Measurements from ENCODE around the gene LRRC23.

The LRRC23 gene

DNA sequence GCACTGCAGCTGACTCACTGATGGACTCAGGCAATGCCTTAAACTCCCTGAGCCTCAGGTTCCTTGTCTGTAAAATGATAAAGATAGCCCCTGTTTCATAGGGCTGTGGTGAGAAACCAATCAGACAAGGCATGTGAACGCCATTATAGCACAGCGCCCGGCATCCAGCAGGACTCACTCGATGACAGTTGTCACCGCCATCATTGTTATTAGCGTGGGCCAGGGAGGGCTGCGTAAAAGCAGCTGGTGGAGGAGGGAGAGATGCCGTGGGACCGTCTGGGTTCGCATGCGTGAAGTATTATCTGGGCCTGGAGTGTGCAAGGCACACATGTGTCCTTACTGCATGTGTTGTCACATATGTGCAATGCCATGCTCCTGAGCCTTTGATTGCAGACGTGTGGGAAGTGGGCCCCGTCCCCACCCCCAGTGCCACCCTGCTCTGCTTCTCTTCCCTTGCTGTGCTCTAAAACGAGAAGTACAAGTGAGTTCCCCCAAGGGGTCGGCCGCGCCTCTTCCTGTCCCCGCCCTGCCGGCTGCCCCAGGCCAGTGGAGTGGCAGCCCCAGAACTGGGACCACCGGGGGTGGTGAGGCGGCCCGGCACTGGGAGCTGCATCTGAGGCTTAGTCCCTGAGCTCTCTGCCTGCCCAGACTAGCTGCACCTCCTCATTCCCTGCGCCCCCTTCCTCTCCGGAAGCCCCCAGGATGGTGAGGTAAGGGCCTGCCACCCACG is 46.4 kb downstream of the LRRC23 start, which contains the start of gene PTPN6:
PTPN6 (plus strand) TSS at position 546 of the 730 bp plus-strand sequence; CDS start at position 703, 157 bp downstream.
- POLR2A ChIA-PET: interaction anchor here (0.9 to 2.0 kb wide), 5 partner anchors 8 to 84 kb away, joined by 3 to 11 read pairs (median 6); partner anchors contain the start of genes LPCAT3 and TPI1
- DNase-seq (ENCODE audit: extremely low spot score): peak; percentile 58
- TF ChIP-seq, protein P1, sequence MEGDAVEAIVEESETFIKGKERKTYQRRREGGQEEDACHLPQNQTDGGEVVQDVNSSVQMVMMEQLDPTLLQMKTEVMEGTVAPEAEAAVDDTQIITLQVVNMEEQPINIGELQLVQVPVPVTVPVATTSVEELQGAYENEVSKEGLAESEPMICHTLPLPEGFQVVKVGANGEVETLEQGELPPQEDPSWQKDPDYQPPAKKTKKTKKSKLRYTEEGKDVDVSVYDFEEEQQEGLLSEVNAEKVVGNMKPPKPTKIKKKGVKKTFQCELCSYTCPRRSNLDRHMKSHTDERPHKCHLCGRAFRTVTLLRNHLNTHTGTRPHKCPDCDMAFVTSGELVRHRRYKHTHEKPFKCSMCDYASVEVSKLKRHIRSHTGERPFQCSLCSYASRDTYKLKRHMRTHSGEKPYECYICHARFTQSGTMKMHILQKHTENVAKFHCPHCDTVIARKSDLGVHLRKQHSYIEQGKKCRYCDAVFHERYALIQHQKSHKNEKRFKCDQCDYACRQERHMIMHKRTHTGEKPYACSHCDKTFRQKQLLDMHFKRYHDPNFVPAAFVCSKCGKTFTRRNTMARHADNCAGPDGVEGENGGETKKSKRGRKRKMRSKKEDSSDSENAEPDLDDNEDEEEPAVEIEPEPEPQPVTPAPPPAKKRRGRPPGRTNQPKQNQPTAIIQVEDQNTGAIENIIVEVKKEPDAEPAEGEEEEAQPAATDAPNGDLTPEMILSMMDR (IDR thresholded peaks at IDR 0.05; ENCODE audit: control extremely low read depth, extremely low read depth, low read depth, missing control alignments): no peak
- CTCF ChIA-PET: interaction anchor here (0.9 to 22.9 kb wide), 8 partner anchors 9 to 160 kb away, joined by 3 to 530 read pairs (median 5); no protein-coding TSS in a partner anchor

DNA sequence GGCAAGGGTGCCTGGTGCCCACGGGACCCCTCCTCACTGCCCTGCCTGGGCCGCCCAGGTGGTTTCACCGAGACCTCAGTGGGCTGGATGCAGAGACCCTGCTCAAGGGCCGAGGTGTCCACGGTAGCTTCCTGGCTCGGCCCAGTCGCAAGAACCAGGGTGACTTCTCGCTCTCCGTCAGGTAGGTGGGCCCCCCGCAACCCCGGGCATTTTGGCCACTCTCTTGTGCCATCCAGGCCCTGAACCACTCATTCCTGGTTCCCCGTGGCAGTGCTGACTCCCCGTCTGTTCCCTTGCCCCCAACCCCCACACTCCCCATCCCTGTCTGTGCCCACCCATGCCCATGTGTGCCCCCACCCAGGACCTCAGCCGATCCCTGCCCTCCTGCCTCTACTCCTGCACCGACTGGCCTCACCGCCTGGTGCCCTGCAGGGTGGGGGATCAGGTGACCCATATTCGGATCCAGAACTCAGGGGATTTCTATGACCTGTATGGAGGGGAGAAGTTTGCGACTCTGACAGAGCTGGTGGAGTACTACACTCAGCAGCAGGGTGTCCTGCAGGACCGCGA is 47.0 kb downstream of the LRRC23 start:
- DNase-seq (ENCODE audit: extremely low spot score): no peak
- TF ChIP-seq, protein P1 (IDR thresholded peaks at IDR 0.05; ENCODE audit: control extremely low read depth, extremely low read depth, low read depth, missing control alignments): no peak
- CTCF ChIA-PET: interaction anchor here (0.9 to 22.9 kb wide), 11 partner anchors 8 to 160 kb away, joined by 3 to 530 read pairs (median 5); partner anchors contain the start of genes C12orf57, C1RL and RNU7-1
- POLR2A ChIA-PET: interaction anchor here (0.7 to 2.0 kb wide), 6 partner anchors 8 to 84 kb away, joined by 3 to 11 read pairs (median 6); partner anchors contain the start of genes LPCAT3 and TPI1

- no peak for DNase-seq (ENCODE audit: extremely low spot score)
- TF ChIP-seq, protein P1 (IDR thresholded peaks at IDR 0.05; ENCODE audit: control extremely low read depth, extremely low read depth, low read depth, missing control alignments): no peak
- ChIA-PET POLR2A (interaction anchor here (0.7 to 2.0 kb wide), 6 partner anchors 9 to 317 kb away, joined by 3 to 11 read pairs (median 4); partner anchors contain the start of genes C12orf57, LPAR5, LPCAT3 and RNU7-1), CTCF (interaction anchor here (0.9 to 22.9 kb wide), 9 partner anchors 8 to 159 kb away, joined by 4 to 530 read pairs (median 5); partner anchors contain the start of genes C12orf57, C1RL and RNU7-1)
These were observed 47.7 kb downstream of the LRRC23 start for GRCh38 chr12:6952121-6952862.

DNA sequence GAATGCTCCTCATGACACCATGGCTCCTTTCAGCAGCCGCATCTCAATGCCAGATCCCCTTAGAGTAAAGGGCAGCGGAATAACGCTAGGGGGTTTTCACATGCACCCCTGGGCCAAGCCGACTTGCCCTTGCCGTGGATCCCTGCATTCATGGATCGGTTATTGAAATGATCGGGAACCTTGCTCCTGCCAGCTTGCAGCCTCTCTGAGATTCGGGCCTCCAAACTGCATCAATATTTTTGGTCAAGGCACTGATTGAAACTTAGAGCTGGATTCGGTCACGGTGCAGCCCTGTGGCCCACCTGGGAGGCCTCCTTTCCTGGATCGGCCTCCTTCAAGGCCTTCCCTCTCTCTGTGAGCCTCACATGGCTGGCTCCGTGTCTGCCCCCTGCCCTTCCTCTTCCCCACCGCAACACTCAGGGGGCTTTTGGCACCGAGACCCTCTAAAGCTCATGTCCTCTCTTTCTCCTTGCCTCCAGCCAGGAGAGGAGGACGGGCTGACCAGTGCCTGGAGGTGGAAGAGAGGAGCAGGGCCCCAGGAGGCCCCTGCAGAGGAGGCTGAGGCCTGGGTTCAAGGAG is 48.3 kb downstream of the LRRC23 start:
- CTCF ChIA-PET: interaction anchor here (1.5 to 22.9 kb wide), 6 partner anchors 7 to 156 kb away, joined by 4 to 530 read pairs (median 10); partner anchors contain the start of genes C12orf57, C1RL and RNU7-1
- POLR2A ChIA-PET: interaction anchor here (1.0 to 1.9 kb wide), 3 partner anchors 9 to 317 kb away, joined by 3 to 11 read pairs (median 4); partner anchors contain the start of genes C12orf57, LPAR5, RNU7-1 and TPI1
- no peak for DNase-seq (ENCODE audit: extremely low spot score)
- TF ChIP-seq, protein P1 (IDR thresholded peaks at IDR 0.05; ENCODE audit: control extremely low read depth, extremely low read depth, low read depth, missing control alignments): no peak

GRCh38 chr12:6953442-6954315 is 49.1 kb downstream of the LRRC23 start:
- peak; percentile 80 for DNase-seq (ENCODE audit: extremely low spot score)
- ChIA-PET CTCF (interaction anchor here (1.0 to 22.9 kb wide), 9 partner anchors 7 to 155 kb away, joined by 4 to 530 read pairs (median 13); partner anchors contain the start of genes C12orf57, C1RL, PTPN6 and RNU7-1), POLR2A (interaction anchor here (0.8 to 1.0 kb wide), 3 partner anchors 10 to 318 kb away, joined by 3 to 4 read pairs (median 3); partner anchors contain the start of genes C12orf57, LPAR5 and RNU7-1)
- TF ChIP-seq, protein P1 (IDR thresholded peaks at IDR 0.05; ENCODE audit: control extremely low read depth, extremely low read depth, low read depth, missing control alignments): no peak
